HG02798 (cell line): ENCODE measurements around the gene GJB5.

ENCODE experiments used
- ATAC-seq: cut with Tn5 transposase; IDR thresholded peaks from one replicate; pipeline ENCODE4 v1.9.1; 2021; ENCODE audit warnings: mild to moderate bottlenecking; ENCODE audit not compliant: unreplicated experiment, poor library complexity

The GJB5 gene

GRCh38 chr1:34744851-34745250 is 10.0 kb upstream of the GJB5 start:
- no peak for ATAC-seq

DNA sequence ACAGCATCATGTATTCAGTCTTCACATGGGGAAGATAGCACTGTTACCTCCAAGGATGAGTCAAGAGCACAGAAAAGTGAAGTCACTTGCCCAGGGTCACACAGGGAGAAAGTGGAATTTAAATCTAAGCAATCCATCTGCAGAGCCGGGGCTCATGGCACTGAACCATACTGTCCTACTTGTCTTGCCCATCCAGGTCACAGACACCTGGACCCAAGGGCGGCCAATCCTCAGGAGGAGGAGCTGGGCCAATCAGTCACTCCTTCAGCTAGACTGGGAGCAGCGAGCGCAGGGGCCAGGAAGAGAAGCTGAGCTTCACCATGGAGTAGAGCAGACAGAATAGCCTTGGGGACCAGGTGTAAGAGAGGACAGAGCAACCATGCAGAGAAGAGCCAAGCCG is 9.2 kb upstream of the GJB5 start:
- ATAC-seq = no peak

DNA sequence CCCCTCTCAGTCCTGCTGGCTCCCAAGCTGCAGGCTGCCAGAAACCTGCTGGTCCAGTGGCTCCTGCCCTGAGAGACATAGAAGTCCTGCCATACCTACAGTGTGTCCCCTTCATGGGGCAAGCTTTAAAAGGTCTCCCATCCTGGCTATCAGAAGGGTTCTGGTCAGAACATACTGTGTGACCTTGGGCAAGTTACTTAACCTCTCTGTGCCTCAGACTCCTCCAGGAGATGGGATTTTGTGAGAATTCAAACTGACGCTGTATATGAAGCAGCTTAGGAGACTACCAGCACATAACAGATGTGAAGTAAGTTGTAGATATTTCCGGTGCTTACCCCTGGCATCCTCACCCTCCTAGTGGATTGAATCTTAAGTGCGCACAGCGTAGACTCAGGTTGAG is 8.7 kb upstream of the GJB5 start:
- no peak for ATAC-seq

GRCh38 chr1:34746785-34747637 is 7.8 kb upstream of the GJB5 start:
- ATAC-seq = no peak

DNA sequence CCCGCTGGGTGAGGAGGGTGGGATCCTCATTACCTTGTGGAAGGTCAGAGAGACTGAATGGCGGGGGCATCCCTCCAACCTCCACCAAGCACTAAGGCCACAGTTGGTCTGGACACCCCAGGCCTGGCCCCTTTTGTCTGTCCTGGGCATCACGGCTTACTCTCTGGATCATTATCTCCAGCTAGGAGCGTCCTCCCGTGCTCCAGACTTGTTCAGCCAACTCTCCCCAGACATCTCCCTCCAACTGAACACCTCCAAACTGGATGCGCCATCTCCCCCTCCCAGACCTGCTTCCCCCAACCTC is 7.3 kb upstream of the GJB5 start:
- no peak for ATAC-seq

DNA sequence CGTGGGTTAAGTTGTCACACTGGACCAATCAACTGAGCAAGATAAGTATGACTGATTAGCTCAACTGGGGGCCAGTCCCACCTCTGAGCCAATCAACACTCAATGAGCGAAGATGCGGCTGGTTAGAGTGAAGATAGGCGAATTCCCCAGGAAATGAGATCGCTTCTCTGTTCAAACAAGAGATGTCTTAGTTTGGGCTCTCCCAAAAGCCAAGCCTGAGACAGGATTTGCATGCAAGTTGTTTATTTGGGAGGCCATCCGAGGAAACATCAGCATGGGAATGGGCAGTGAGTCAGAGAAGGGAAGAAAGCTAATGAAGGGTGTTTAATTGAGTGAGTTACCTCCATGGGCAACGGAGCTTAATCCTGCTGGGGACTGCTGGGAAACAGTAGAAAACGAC is 4.9 kb upstream of the GJB5 start:
- no peak for ATAC-seq

GRCh38 chr1:34750610-34751009 is 4.2 kb upstream of the GJB5 start:
- ATAC-seq = no peak

GRCh38 chr1:34753163-34753562 is 1.7 kb upstream of the GJB5 start:
- no peak for ATAC-seq

- no peak for ATAC-seq
Measured at GRCh38 chr1:34755961-34756360, 1.1 kb downstream of the GJB5 start.

DNA sequence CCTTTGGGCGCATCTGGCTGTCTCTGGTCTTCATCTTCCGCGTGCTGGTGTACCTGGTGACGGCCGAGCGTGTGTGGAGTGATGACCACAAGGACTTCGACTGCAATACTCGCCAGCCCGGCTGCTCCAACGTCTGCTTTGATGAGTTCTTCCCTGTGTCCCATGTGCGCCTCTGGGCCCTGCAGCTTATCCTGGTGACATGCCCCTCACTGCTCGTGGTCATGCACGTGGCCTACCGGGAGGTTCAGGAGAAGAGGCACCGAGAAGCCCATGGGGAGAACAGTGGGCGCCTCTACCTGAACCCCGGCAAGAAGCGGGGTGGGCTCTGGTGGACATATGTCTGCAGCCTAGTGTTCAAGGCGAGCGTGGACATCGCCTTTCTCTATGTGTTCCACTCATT is 2.5 kb downstream of the GJB5 start:
- no peak for ATAC-seq

GRCh38 chr1:34758751-34759150 is 3.9 kb downstream of the GJB5 start:
- ATAC-seq = no peak

- no peak for ATAC-seq
Measured at GRCh38 chr1:34759503-34760357, 4.9 kb downstream of the GJB5 start, which contains the start of gene GJB4. GJB4 (plus strand) TSS chr1:34759740; CDS start chr1:34761255, 1,515 bp downstream.

- ATAC-seq = no peak
Measured at GRCh38 chr1:34761176-34761761, 6.4 kb downstream of the GJB5 start.

- ATAC-seq = no peak
Measured at GRCh38 chr1:34761776-34762307, 7.0 kb downstream of the GJB5 start.

GRCh38 chr1:34762474-34763141 is 7.8 kb downstream of the GJB5 start:
- no peak for ATAC-seq

DNA sequence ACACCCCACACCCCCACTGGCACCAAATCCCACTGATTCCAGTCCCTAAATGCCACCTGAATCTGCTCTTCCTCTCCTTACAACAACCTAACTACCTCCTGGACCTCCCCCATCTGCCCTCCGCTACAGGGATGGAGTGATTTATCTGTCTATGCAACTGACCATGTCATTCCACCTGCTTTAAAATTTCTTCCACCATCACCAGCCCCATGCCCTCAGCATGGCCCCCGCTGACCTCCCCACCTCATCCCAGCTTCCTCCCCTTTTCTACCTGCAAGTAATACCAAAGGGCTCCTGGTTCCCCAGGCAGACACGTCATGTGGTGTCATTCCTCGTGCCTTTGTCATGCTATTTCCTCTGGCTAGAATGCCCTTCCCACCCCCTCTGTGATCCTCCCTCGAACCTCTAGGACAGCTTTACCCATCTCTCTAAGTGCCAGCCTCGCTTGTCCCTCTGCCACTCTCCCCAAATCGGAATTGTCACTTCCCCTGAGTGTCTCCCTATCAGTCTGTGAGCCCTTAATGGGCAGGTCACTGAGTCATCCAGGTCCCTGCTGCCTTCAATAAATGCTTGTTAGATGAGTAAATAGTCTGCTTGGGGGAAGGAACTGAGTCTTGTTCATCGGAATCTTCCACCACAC is 8.4 kb downstream of the GJB5 start:
- ATAC-seq = no peak

- ATAC-seq = no peak
Measured at GRCh38 chr1:34768856-34769255, 14.0 kb downstream of the GJB5 start.

DNA sequence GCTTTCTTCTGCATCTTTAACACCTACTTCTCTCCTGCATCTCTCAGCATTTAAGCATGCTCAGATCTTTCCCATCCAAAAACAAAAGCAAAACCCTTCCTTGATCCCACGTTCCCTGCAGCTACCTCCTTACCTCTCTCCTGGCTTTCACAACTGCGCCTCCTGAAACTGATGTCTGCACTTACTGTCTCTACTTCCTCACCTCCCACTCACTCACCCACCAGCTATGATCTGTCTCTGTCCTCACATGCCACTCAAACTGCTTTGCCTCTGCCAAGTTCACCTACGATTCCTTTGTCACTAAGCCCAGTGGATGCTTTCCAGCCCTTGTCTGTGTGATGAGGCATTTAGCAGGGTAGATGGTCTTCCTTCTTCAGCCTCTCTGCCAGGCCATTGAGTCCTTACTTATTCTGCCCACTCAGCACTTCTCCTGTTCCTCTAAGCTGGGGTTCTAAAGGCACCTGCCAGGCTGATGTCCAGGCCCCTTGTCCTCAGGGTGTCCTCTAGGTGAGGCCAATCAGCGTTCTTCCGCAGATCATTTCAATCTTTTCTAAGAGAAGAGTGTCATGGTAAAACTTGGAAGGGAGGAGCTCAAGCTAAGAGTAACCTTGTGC is 16.2 kb downstream of the GJB5 start:
- ATAC-seq = no peak

DNA sequence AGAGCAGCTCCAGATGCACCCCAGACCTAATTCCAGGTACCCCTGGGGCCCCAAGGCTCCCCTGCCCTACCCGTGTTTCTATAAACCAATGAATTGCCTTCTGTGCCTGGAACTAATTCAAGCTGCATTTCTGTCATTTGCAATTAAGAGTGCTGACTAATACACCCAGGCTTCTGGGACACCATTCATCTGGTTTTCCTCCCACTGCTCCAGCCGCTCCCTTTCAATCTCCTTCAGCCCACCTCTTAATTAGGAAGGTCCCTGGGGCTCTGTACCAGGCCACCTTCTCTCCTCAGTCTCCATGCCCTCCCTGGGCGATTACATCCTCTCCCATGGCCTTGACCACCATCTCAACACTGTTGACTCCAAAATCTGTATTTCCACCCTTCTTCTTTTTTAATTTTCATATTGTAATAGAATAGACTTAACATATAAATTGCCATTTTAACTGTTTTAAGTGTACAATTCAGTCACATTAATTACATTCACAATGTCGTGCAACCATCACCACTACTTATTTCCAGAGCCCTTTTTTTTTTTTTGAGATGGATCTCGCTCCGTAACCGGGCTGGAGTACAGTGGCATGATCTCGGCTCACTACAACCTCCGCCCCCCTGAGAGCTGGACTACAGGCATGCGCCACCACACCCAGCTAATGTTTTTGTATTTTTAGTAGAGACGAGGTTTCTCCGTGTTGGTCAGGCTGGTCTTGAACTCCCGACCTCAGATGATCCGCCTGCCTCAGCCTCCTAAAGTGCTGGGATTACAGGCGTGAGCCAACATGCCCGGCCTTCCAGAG is 16.9 kb downstream of the GJB5 start:
- ATAC-seq = no peak
